WERI-Rb-1 (cell line): Measurements from ENCODE around the gene MAGI2.

Source experiments
- DNase-seq: peaks from one replicate; pipeline ENCODE4 v3.0.0-alpha.2; 2020
- H3K27ac ChIP-seq: fragments of 250-450 bp; sonication (Bioruptor Pico); 2 replicates; pipeline ENCODE4 v1.5.1; 2020; ENCODE audit warnings: mild to moderate bottlenecking, moderate library complexity
- H3K27me3 ChIP-seq: fragments of 250-450 bp; sonication (Bioruptor Pico); 2 replicates; pipeline ENCODE4 v1.5.1; 2021; ENCODE audit warnings: mild to moderate bottlenecking, low read depth, moderate library complexity; ENCODE audit not compliant: insufficient read depth, severe bottlenecking
- H3K36me3 ChIP-seq: fragments of 250-450 bp; sonication (Bioruptor Pico); 2 replicates; pipeline ENCODE4 v1.5.1; 2020; ENCODE audit warnings: mild to moderate bottlenecking, moderate library complexity
- H3K4me3 ChIP-seq: 2 replicates; pipeline ENCODE4 v1.5.1; 2011; ENCODE audit warnings: low read depth, mild to moderate bottlenecking, control low read depth, low read length
- H3K9me3 ChIP-seq: fragments of 250-450 bp; sonication (Bioruptor Pico); 2 replicates; pipeline ENCODE4 v1.5.1; 2021; ENCODE audit warnings: mild to moderate bottlenecking, moderate library complexity; ENCODE audit not compliant: severe bottlenecking
- CTCF ChIP-seq: IDR thresholded peaks from 2 replicates; pipeline ENCODE4 v1.5.1; 2011; ENCODE audit warnings: low read depth, mild to moderate bottlenecking, control low read depth, inconsistent platforms, low read length

MAGI2 gene

GRCh38 chr7:79353720-79354468 lies 99.6 kb downstream of the MAGI2 start:
- TF ChIP-seq CTCF, result no peak
- H3K4me3 ChIP-seq, result no peak overlapping the region
- H3K9me3 ChIP-seq, result no peaks in the 10 kb centered on the region
- H3K27me3 ChIP-seq, result no peaks in the 10 kb centered on the region
- DNase-seq, result no peak
- H3K36me3 ChIP-seq, result no peaks in the 10 kb centered on the region
- no peak overlapping the region for H3K27ac ChIP-seq

- Histone ChIP-seq H3K4me3 (no peak overlapping the region), H3K9me3 (no peaks in the 10 kb centered on the region), H3K27ac (no peak overlapping the region), H3K36me3 (no peaks in the 10 kb centered on the region), H3K27me3 (no peaks in the 10 kb centered on the region)
- no peak for TF ChIP-seq CTCF
- no peak for DNase-seq
Observed at GRCh38 chr7:79352323-79352722, 101.1 kb downstream of the MAGI2 start.

- TF ChIP-seq CTCF, result no peak
- Histone ChIP-seq H3K27me3 (no peaks in the 10 kb centered on the region), H3K27ac (no peak overlapping the region), H3K9me3 (no peaks in the 10 kb centered on the region), H3K36me3 (no peaks in the 10 kb centered on the region), H3K4me3 (no peak overlapping the region)
- DNase-seq, result no peak
Observed at GRCh38 chr7:79347351-79347750, 106.1 kb downstream of the MAGI2 start.

GRCh38 chr7:79341902-79342301 lies 111.6 kb downstream of the MAGI2 start:
- DNase-seq, result no peak
- Histone ChIP-seq H3K27ac (no peak overlapping the region), H3K27me3 (no peaks in the 10 kb centered on the region), H3K9me3 (no peaks in the 10 kb centered on the region), H3K36me3 (no peaks in the 10 kb centered on the region), H3K4me3 (no peak overlapping the region)
- TF ChIP-seq CTCF, result no peak

GRCh38 chr7:79340212-79340611 lies 113.3 kb downstream of the MAGI2 start:
- no peak for TF ChIP-seq CTCF
- no peak for DNase-seq
- H3K36me3 ChIP-seq, result no peaks in the 10 kb centered on the region
- H3K27me3 ChIP-seq, result no peaks in the 10 kb centered on the region
- no peak overlapping the region for H3K27ac ChIP-seq
- no peak overlapping the region for H3K4me3 ChIP-seq
- no peaks in the 10 kb centered on the region for H3K9me3 ChIP-seq
